ENCODE results near the gene CTNND2.
A peak's percentile ranks its signal among the peaks of the same experiment; 100 is the strongest.

Gene CTNND2

DNA sequence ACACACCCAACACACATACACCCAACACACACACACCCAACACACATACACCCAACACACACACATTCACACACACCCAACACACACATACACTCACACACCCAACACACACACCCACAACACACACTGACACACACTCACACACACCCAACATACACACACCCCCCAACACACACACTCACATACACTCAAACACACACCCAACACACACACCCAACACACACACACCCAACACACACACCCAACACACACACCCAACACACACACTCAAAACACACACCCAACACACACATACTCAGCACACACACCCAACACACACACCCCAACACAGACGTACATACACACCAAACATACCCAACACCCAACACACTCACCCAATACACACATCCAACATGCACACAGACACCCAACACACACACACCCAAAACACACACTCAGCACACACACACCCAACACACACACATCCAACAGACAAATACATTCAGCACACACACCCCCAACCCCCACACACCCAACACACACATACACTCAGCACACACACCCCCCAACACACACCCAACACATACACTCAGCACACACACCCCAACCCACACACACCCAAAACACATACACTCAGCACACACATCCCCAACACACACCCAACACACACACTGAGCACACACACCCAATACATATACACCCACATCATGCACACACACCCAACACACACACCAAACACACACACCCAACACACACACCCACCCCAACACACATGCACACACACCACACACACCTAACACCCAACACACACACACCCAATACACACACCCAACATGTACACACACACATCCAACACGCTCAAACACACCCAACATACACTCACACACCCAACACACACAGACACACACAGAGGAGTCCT is 663.7 kb downstream of the CTNND2 start:
- POLR2A ChIA-PET, result no interaction called here
- H3K36me3 ChIP-seq (ENCODE audit: control insufficient read depth in 2 of 2, insufficient read depth in 1 of 2, low read length in 2 of 2), result no peaks in the 10 kb centered on the region
- H3K4me1 ChIP-seq (ENCODE audit: control insufficient read depth, insufficient read depth, low read length), result no peaks in the 10 kb centered on the region
- H3K4me3 ChIP-seq (ENCODE audit: low read depth, low read length), result no peak overlapping the region
- no peaks in the 10 kb centered on the region for H3K9me3 ChIP-seq (ENCODE audit: control insufficient read depth, insufficient read depth, low read depth, low read length)
- TF ChIP-seq ZNF776 (tag by site-specific recombination; IDR thresholded peaks at IDR 0.05; ENCODE audit: borderline replicate concordance) (0 out of 2 replicates have a peak, but pooled peaks have one; percentile 34), ZNF112 (tag by site-specific recombination; IDR thresholded peaks at IDR 0.05) (peak; percentile 54; the same call in 1 of the 2 replicates), ZNF558 (tag by site-specific recombination; IDR thresholded peaks at IDR 0.05) (no peak), ZNF311 (tag by site-specific recombination; IDR thresholded peaks at IDR 0.05; ENCODE audit: borderline replicate concordance) (peak; percentile 80; the same call in 1 of the 2 replicates), ZNF473 (tag by site-specific recombination; IDR thresholded peaks at IDR 0.05) (peak; percentile 42; the same call in 1 of the 2 replicates), ZNF248 (tag by site-specific recombination; IDR thresholded peaks at IDR 0.05) (peak; percentile 52; the same call in 1 of the 2 replicates), ZNF202 (tag by site-specific recombination; IDR thresholded peaks at IDR 0.05; ENCODE audit: borderline replicate concordance) (0 out of 2 replicates have a peak, but pooled peaks have one; percentile 49)
- TF ChIP-seq, protein P1, sequence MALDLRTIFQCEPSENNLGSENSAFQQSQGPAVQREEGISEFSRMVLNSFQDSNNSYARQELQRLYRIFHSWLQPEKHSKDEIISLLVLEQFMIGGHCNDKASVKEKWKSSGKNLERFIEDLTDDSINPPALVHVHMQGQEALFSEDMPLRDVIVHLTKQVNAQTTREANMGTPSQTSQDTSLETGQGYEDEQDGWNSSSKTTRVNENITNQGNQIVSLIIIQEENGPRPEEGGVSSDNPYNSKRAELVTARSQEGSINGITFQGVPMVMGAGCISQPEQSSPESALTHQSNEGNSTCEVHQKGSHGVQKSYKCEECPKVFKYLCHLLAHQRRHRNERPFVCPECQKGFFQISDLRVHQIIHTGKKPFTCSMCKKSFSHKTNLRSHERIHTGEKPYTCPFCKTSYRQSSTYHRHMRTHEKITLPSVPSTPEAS (tag by site-specific recombination; IDR thresholded peaks at IDR 0.05), result peak; percentile 88
- TF ChIP-seq, protein P2, sequence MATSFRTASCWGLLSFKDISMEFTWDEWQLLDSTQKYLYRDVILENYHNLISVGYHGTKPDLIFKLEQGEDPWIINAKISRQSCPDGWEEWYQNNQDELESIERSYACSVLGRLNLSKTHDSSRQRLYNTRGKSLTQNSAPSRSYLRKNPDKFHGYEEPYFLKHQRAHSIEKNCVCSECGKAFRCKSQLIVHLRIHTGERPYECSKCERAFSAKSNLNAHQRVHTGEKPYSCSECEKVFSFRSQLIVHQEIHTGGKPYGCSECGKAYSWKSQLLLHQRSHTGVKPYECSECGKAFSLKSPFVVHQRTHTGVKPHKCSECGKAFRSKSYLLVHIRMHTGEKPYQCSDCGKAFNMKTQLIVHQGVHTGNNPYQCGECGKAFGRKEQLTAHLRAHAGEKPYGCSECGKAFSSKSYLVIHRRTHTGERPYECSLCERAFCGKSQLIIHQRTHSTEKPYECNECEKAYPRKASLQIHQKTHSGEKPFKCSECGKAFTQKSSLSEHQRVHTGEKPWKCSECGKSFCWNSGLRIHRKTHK (tag by site-specific recombination; IDR thresholded peaks at IDR 0.05), result no peak
- TF ChIP-seq, protein P3, sequence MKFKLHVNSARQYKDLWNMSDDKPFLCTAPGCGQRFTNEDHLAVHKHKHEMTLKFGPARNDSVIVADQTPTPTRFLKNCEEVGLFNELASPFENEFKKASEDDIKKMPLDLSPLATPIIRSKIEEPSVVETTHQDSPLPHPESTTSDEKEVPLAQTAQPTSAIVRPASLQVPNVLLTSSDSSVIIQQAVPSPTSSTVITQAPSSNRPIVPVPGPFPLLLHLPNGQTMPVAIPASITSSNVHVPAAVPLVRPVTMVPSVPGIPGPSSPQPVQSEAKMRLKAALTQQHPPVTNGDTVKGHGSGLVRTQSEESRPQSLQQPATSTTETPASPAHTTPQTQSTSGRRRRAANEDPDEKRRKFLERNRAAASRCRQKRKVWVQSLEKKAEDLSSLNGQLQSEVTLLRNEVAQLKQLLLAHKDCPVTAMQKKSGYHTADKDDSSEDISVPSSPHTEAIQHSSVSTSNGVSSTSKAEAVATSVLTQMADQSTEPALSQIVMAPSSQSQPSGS (tag by site-specific recombination; IDR thresholded peaks at IDR 0.05; ENCODE audit: low read depth), result no peak
- TF ChIP-seq, protein P4, sequence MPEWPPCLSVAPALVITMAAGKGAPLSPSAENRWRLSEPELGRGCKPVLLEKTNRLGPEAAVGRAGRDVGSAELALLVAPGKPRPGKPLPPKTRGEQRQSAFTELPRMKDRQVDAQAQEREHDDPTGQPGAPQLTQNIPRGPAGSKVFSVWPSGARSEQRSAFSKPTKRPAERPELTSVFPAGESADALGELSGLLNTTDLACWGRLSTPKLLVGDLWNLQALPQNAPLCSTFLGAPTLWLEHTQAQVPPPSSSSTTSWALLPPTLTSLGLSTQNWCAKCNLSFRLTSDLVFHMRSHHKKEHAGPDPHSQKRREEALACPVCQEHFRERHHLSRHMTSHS (tag by site-specific recombination; IDR thresholded peaks at IDR 0.05), result peak; percentile 11; the same call in 1 of the 2 replicates
- no peak overlapping the region for H3K27ac ChIP-seq (ENCODE audit: extremely low read depth, low read depth, low read length)
- CTCF ChIA-PET, result no interaction called here

DNA sequence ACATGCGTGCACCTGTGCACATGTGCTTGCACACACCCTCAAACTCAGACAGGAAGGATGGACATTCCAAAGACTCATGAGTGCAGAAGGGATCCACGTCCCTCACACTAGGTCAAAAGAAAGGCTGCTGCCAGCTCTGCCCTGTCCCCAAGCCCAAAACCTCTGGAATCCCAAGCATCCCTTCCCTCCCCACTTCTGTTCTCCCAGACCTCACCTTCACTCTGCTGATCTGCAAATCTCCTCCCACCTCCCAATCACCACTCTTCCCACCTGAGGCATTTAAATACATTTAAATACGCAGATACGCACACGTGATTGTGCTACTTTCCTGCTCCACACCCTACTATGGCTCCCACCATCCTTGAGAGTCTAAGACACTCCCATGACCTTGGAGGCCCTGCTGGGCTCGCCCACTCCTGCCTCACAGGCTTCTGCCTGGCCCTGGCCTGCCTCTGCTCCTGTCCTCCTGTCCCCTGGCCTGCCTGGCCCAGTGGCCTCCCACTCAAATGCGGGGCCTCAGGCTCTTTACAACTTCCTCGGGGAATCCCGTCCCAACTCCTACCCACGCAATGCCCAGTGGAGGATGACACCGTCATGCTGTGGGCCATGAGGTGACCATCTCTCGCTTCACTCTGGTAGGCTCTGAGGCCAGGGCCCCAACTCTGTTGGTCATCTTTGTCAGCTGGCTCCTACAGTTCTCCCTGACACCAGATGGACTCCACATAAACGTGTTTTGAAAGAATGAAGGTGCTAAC is 664.8 kb downstream of the CTNND2 start:
- H3K36me3 ChIP-seq (ENCODE audit: control insufficient read depth in 2 of 2, insufficient read depth in 1 of 2, low read length in 2 of 2), result no peaks in the 10 kb centered on the region
- no peaks in the 10 kb centered on the region for H3K4me1 ChIP-seq (ENCODE audit: control insufficient read depth, insufficient read depth, low read length)
- H3K4me3 ChIP-seq (ENCODE audit: low read depth, low read length), result no peak overlapping the region
- TF ChIP-seq ZNF544 (tag by site-specific recombination; IDR thresholded peaks at IDR 0.05) (no peak), OVOL3 (tag by site-specific recombination; IDR thresholded peaks at IDR 0.05) (no peak), GFI1B (tag by site-specific recombination; IDR thresholded peaks at IDR 0.05) (no peak), KLF16 (tag by site-specific recombination; IDR thresholded peaks at IDR 0.05) (no peak)
- TF ChIP-seq, protein P5, sequence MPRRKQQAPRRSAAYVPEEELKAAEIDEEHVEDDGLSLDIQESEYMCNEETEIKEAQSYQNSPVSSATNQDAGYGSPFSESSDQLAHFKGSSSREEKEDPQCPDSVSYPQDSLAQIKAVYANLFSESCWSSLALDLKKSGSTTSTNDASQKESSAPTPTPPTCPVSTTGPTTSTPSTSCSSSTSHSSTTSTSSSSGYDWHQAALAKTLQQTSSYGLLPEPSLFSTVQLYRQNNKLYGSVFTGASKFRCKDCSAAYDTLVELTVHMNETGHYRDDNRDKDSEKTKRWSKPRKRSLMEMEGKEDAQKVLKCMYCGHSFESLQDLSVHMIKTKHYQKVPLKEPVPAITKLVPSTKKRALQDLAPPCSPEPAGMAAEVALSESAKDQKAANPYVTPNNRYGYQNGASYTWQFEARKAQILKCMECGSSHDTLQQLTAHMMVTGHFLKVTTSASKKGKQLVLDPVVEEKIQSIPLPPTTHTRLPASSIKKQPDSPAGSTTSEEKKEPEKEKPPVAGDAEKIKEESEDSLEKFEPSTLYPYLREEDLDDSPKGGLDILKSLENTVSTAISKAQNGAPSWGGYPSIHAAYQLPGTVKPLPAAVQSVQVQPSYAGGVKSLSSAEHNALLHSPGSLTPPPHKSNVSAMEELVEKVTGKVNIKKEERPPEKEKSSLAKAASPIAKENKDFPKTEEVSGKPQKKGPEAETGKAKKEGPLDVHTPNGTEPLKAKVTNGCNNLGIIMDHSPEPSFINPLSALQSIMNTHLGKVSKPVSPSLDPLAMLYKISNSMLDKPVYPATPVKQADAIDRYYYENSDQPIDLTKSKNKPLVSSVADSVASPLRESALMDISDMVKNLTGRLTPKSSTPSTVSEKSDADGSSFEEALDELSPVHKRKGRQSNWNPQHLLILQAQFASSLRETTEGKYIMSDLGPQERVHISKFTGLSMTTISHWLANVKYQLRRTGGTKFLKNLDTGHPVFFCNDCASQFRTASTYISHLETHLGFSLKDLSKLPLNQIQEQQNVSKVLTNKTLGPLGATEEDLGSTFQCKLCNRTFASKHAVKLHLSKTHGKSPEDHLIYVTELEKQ (tag by site-specific recombination; IDR thresholded peaks at IDR 0.05; ENCODE audit: borderline replicate concordance), result no peak
- H3K9me3 ChIP-seq (ENCODE audit: control insufficient read depth, insufficient read depth, low read depth, low read length), result no peaks in the 10 kb centered on the region
- ChIA-PET POLR2A (no interaction called here), CTCF (no interaction called here)
- no peak overlapping the region for H3K27ac ChIP-seq (ENCODE audit: extremely low read depth, low read depth, low read length)
